Stimulated activated CD4-positive, alpha-beta T cell treated with anti-CD3 and anti-CD28 coated beads, Interleukin-2, amount 100 ng/mL, for 48 hours (primary cell): ENCODE measurements around the gene SIPA1L3.

Experiments used
- DNase-seq, 2 donors: peaks; one replicate each; pipeline ENCODE4 v3.0.0-alpha.2; 2020

SIPA1L3 gene

GRCh38 chr19:38163419-38164290 is 256.6 kb downstream of the SIPA1L3 start:
- no peak for DNase-seq

- no peak for DNase-seq
Measured at GRCh38 chr19:38164526-38164925, 257.5 kb downstream of the SIPA1L3 start.

- DNase-seq: no peak
Measured at GRCh38 chr19:38165335-38165734, 258.3 kb downstream of the SIPA1L3 start.

- no peak for DNase-seq
Measured at GRCh38 chr19:38168637-38169036, 261.6 kb downstream of the SIPA1L3 start.

GRCh38 chr19:38170334-38170733 is 263.3 kb downstream of the SIPA1L3 start:
- DNase-seq: no peak

GRCh38 chr19:38172001-38172400 is 265.0 kb downstream of the SIPA1L3 start:
- DNase-seq: no peak

GRCh38 chr19:38173291-38174041 is 266.5 kb downstream of the SIPA1L3 start:
- no peak for DNase-seq

- no peak for DNase-seq
Measured at GRCh38 chr19:38175422-38175821, 268.4 kb downstream of the SIPA1L3 start.

GRCh38 chr19:38180071-38180470 is 273.1 kb downstream of the SIPA1L3 start:
- DNase-seq: no peak

- DNase-seq: no peak
Measured at GRCh38 chr19:38182536-38183210, 275.7 kb downstream of the SIPA1L3 start.

GRCh38 chr19:38183251-38183897 is 276.4 kb downstream of the SIPA1L3 start:
- no peak for DNase-seq

- DNase-seq: no peak
Measured at GRCh38 chr19:38184815-38185214, 277.8 kb downstream of the SIPA1L3 start.

- DNase-seq: no peak
Measured at GRCh38 chr19:38185562-38185961, 278.6 kb downstream of the SIPA1L3 start.

- peak in 1 of 2 donors; percentile 8 for DNase-seq
Measured at GRCh38 chr19:38190061-38190460, 283.1 kb downstream of the SIPA1L3 start.

- DNase-seq: no peak
Measured at GRCh38 chr19:38190793-38191192, 283.8 kb downstream of the SIPA1L3 start.

- no peak for DNase-seq
Measured at GRCh38 chr19:38191747-38192146, 284.7 kb downstream of the SIPA1L3 start.

- no peak for DNase-seq
Measured at GRCh38 chr19:38193445-38193844, 286.4 kb downstream of the SIPA1L3 start.

- DNase-seq: no peak
Measured at GRCh38 chr19:38194061-38194701, 287.2 kb downstream of the SIPA1L3 start.

- no peak for DNase-seq
Measured at GRCh38 chr19:38195237-38195636, 288.2 kb downstream of the SIPA1L3 start.

GRCh38 chr19:38196245-38196837 is 289.3 kb downstream of the SIPA1L3 start:
- no peak for DNase-seq

GRCh38 chr19:38196948-38197656 is 290.1 kb downstream of the SIPA1L3 start:
- DNase-seq: no peak
